Naive thymus-derived CD8-positive, alpha-beta T cell (primary cell): ENCODE data around the gene TMEM164. TPM values are rescaled to one million over a fixed set of nuclear protein-coding genes. Genes with fewer than 3 reads are reported as not detected.
A peak's percentile ranks its signal among the peaks of the same experiment; 100 is the strongest.

Experiments used
- ATAC-seq, 2 donors: fragments of 150-1000 bp; cut with Tn5 transposase in 1 of 2; sonication (Bioruptor Pico), chemical (Tn5 transposase) in 1 of 2; 1 replicate in 1 of 2; 2 replicates in 1 of 2; pipeline ENCODE4 v1.10.0; 2021; ENCODE audit warnings: mild to moderate bottlenecking in 2 of 2, moderate library complexity in 2 of 2
- POLR2A ChIA-PET: fragments of 350-600 bp; sonication (Branson Sonifier 250); formaldehyde crosslinking; loops from one replicate; lab custom pipeline; 2021; ENCODE audit warnings: antibody characterized with exemption; lab: Charles Lee
- DNase-seq, 10 donors: peaks; one replicate each; pipeline versions ENCODE4 v3.0.0 to v3.0.0-alpha.2; 2020 to 2022
- H3K27ac Mint-ChIP-seq, 10 donors: one replicate each; pipeline ENCODE4 v1.8.0; 2020 to 2022; ENCODE audit warnings: mild to moderate bottlenecking in 10 of 10, mixed read lengths in 10 of 10, moderate library complexity in 4 of 10, inconsistent platforms in 1 of 10
- H3K27me3 Mint-ChIP-seq, 5 donors: one replicate each; pipeline ENCODE4 v1.8.0; 2021 to 2022; ENCODE audit warnings: mixed read lengths in 5 of 5
- H3K36me3 Mint-ChIP-seq, 3 donors: one replicate each; pipeline ENCODE4 v1.8.0; 2020 to 2022; ENCODE audit warnings: mixed read lengths in 3 of 3, mild to moderate bottlenecking in 2 of 3, inconsistent platforms in 1 of 3
- H3K4me1 Mint-ChIP-seq, 4 donors: one replicate each; pipeline ENCODE4 v1.8.0; 2021 to 2022; ENCODE audit warnings: mixed read lengths in 4 of 4
- H3K4me3 Mint-ChIP-seq, 10 donors: one replicate each; pipeline ENCODE4 v1.8.0; 2020 to 2022; ENCODE audit warnings: mild to moderate bottlenecking in 10 of 10, mixed read lengths in 10 of 10, moderate library complexity in 6 of 10, inconsistent platforms in 1 of 10
- H3K9me3 Mint-ChIP-seq, 9 donors: one replicate each; pipeline ENCODE4 v1.8.0; 2020 to 2022; ENCODE audit warnings: mixed read lengths in 9 of 9, mild to moderate bottlenecking in 3 of 9, inconsistent platforms in 1 of 9, moderate library complexity in 1 of 9
- polyA plus RNA-seq, 3 donors: library from polyadenylated mRNA; unstranded; fragments of 300-500 nt; fragmentation: Illumina TruSeq; gene quantifications; one replicate each; pipeline ENCODE4 v1.2.3, GENCODE V29; 2021
- total RNA-seq, 8 experiments: library from RNA in 2 of 8; stranded (reverse) in 2 of 8; gene quantifications; one replicate each; pipeline ENCODE4 v1.2.3 and lab custom pipeline; 2021 to 2026

Gene TMEM164
- total and polyA plus RNA-seq, 5 experiments from 2014 or later = 0.66 to 18.3 (median 1.4) TPM

GRCh38 chrX:110006161-110006560 is 3.2 kb downstream of the TMEM164 start:
- DNase-seq (no peak), ATAC-seq (no peak)
- peak overlapping the region in 1 of 10 donors; percentile 53 for H3K27ac Mint-ChIP-seq
- H3K27me3 Mint-ChIP-seq = no peaks in the 10 kb centered on the region
- H3K36me3 Mint-ChIP-seq = peaks cover 0 to 28% (median 0%) of the 10 kb centered on the region in 3 donors
- H3K9me3 Mint-ChIP-seq = peaks cover 0 to 4% (median 0%) of the 10 kb centered on the region in 9 donors
- POLR2A ChIA-PET = no interaction called here
- H3K4me1 Mint-ChIP-seq = peaks cover 31 to 65% (median 58%) of the 10 kb centered on the region in 4 donors
- H3K4me3 Mint-ChIP-seq = no peak overlapping the region

GRCh38 chrX:110006821-110007375 is 4.0 kb downstream of the TMEM164 start:
- peaks cover 29 to 62% (median 53%) of the 10 kb centered on the region in 4 donors for H3K4me1 Mint-ChIP-seq
- POLR2A ChIA-PET = no interaction called here
- peaks cover 0 to 2% (median 0%) of the 10 kb centered on the region in 9 donors for H3K9me3 Mint-ChIP-seq
- H3K36me3 Mint-ChIP-seq = peaks cover 0 to 34% (median 0%) of the 10 kb centered on the region in 3 donors
- DNase-seq (no peak), ATAC-seq (no peak)
- H3K4me3 Mint-ChIP-seq = peak overlapping the region in 1 of 10 donors; percentile 3
- peak overlapping the region in 1 of 10 donors; percentile 34 for H3K27ac Mint-ChIP-seq
- H3K27me3 Mint-ChIP-seq = no peaks in the 10 kb centered on the region

- no peaks in the 10 kb centered on the region for H3K9me3 Mint-ChIP-seq
- peaks cover 0 to 37% (median 2%) of the 10 kb centered on the region in 3 donors for H3K36me3 Mint-ChIP-seq
- H3K27ac Mint-ChIP-seq = no peak overlapping the region
- no peak overlapping the region for H3K4me3 Mint-ChIP-seq
- ATAC-seq (no peak), DNase-seq (no peak)
- no peaks in the 10 kb centered on the region for H3K27me3 Mint-ChIP-seq
- POLR2A ChIA-PET = no interaction called here
- peaks cover 30 to 65% (median 58%) of the 10 kb centered on the region in 4 donors for H3K4me1 Mint-ChIP-seq
These were observed 5.2 kb downstream of the TMEM164 start for GRCh38 chrX:110008011-110008635.

- Mint-ChIP-seq H3K9me3 (no peaks in the 10 kb centered on the region), H3K4me3 (no peak overlapping the region), H3K36me3 (peaks cover 0 to 48% (median 4%) of the 10 kb centered on the region in 3 donors), H3K27ac (peak overlapping the region in 1 of 10 donors; percentile 37), H3K4me1 (peaks cover 16 to 40% (median 32%) of the 10 kb centered on the region in 4 donors), H3K27me3 (no peaks in the 10 kb centered on the region)
- ATAC-seq = no peak
- no peak for DNase-seq
- POLR2A ChIA-PET = no interaction called here
These were observed 10.0 kb downstream of the TMEM164 start for GRCh38 chrX:110012818-110013485.

- peaks cover 16 to 33% (median 29%) of the 10 kb centered on the region in 4 donors for H3K4me1 Mint-ChIP-seq
- no peak for DNase-seq
- H3K9me3 Mint-ChIP-seq = no peaks in the 10 kb centered on the region
- H3K4me3 Mint-ChIP-seq = no peak overlapping the region
- peaks cover 0 to 49% (median 4%) of the 10 kb centered on the region in 3 donors for H3K36me3 Mint-ChIP-seq
- H3K27ac Mint-ChIP-seq = no peak overlapping the region
- POLR2A ChIA-PET = no interaction called here
- H3K27me3 Mint-ChIP-seq = no peaks in the 10 kb centered on the region
- no peak for ATAC-seq
These were observed 11.1 kb downstream of the TMEM164 start for GRCh38 chrX:110013968-110014367.

- H3K4me3 Mint-ChIP-seq = no peak overlapping the region
- no peaks in the 10 kb centered on the region for H3K9me3 Mint-ChIP-seq
- no peak for ATAC-seq
- POLR2A ChIA-PET = no interaction called here
- H3K4me1 Mint-ChIP-seq = peaks cover 15 to 28% (median 25%) of the 10 kb centered on the region in 4 donors
- no peak overlapping the region for H3K27ac Mint-ChIP-seq
- peaks cover 0 to 40% (median 4%) of the 10 kb centered on the region in 3 donors for H3K36me3 Mint-ChIP-seq
- no peak for DNase-seq
- H3K27me3 Mint-ChIP-seq = no peaks in the 10 kb centered on the region
These were observed 12.1 kb downstream of the TMEM164 start for GRCh38 chrX:110015032-110015431.

GRCh38 chrX:110015915-110016314 is 13.0 kb downstream of the TMEM164 start:
- Mint-ChIP-seq H3K9me3 (no peaks in the 10 kb centered on the region), H3K4me1 (peaks cover 10 to 28% (median 24%) of the 10 kb centered on the region in 4 donors), H3K36me3 (peaks cover 0 to 32% (median 4%) of the 10 kb centered on the region in 3 donors), H3K27me3 (no peaks in the 10 kb centered on the region), H3K27ac (peak overlapping the region in 2 of 10 donors; percentile 17 to 29), H3K4me3 (no peak overlapping the region)
- DNase-seq = no peak
- no peak for ATAC-seq
- POLR2A ChIA-PET = no interaction called here

GRCh38 chrX:110020536-110020935 is 17.6 kb downstream of the TMEM164 start:
- ATAC-seq = no peak
- H3K27ac Mint-ChIP-seq = no peak overlapping the region
- H3K9me3 Mint-ChIP-seq = no peaks in the 10 kb centered on the region
- H3K4me3 Mint-ChIP-seq = no peak overlapping the region
- H3K4me1 Mint-ChIP-seq = peaks cover 1 to 18% (median 12%) of the 10 kb centered on the region in 4 donors
- POLR2A ChIA-PET = no interaction called here
- H3K27me3 Mint-ChIP-seq = no peaks in the 10 kb centered on the region
- DNase-seq = no peak
- peaks cover 0 to 29% (median 2%) of the 10 kb centered on the region in 3 donors for H3K36me3 Mint-ChIP-seq

- H3K27me3 Mint-ChIP-seq = no peaks in the 10 kb centered on the region
- ATAC-seq = no peak
- POLR2A ChIA-PET = no interaction called here
- H3K9me3 Mint-ChIP-seq = no peaks in the 10 kb centered on the region
- no peak overlapping the region for H3K4me3 Mint-ChIP-seq
- DNase-seq = no peak
- no peak overlapping the region for H3K27ac Mint-ChIP-seq
- H3K36me3 Mint-ChIP-seq = peaks cover 0 to 32% (median 2%) of the 10 kb centered on the region in 3 donors
- H3K4me1 Mint-ChIP-seq = peaks cover 3 to 21% (median 18%) of the 10 kb centered on the region in 4 donors
These were observed 18.5 kb downstream of the TMEM164 start for GRCh38 chrX:110021258-110022022.

GRCh38 chrX:110022599-110023448 is 19.9 kb downstream of the TMEM164 start:
- DNase-seq = no peak
- Mint-ChIP-seq H3K9me3 (no peaks in the 10 kb centered on the region), H3K27ac (no peak overlapping the region), H3K4me3 (no peak overlapping the region), H3K36me3 (peaks cover 0 to 24% (median 1%) of the 10 kb centered on the region in 3 donors), H3K27me3 (no peaks in the 10 kb centered on the region), H3K4me1 (peaks cover 3 to 21% (median 16%) of the 10 kb centered on the region in 4 donors)
- POLR2A ChIA-PET = no interaction called here
- ATAC-seq = no peak

GRCh38 chrX:110025395-110025794 is 22.5 kb downstream of the TMEM164 start:
- H3K27me3 Mint-ChIP-seq = no peaks in the 10 kb centered on the region
- H3K4me3 Mint-ChIP-seq = no peak overlapping the region
- DNase-seq (no peak), ATAC-seq (no peak)
- peak overlapping the region in 1 of 10 donors; percentile 30 for H3K27ac Mint-ChIP-seq
- POLR2A ChIA-PET = no interaction called here
- peaks cover 0 to 18% (median 0%) of the 10 kb centered on the region in 3 donors for H3K36me3 Mint-ChIP-seq
- H3K9me3 Mint-ChIP-seq = no peaks in the 10 kb centered on the region
- peaks cover 5 to 29% (median 25%) of the 10 kb centered on the region in 4 donors for H3K4me1 Mint-ChIP-seq
